Neural crest cell (in vitro differentiated cells): ENCODE measurements around the gene FURIN. TPM values are rescaled to one million over a fixed set of nuclear protein-coding genes. Genes with fewer than 3 reads are reported as not detected.

Experiments
- DNase-seq: peaks from one replicate; pipeline ENCODE4 v3.0.0; 2021; ENCODE audit warnings: low read depth, mixed read lengths, low spot score
- H3K27ac Mint-ChIP-seq: one replicate; pipeline ENCODE4 v1.8.0; 2021; ENCODE audit warnings: mild to moderate bottlenecking, mixed read lengths; ENCODE audit not compliant: unreplicated experiment
- H3K27me3 Mint-ChIP-seq: 2 replicates; pipeline ENCODE4 v1.8.0; 2021; ENCODE audit warnings: low read depth, mild to moderate bottlenecking, mixed read lengths
- H3K36me3 Mint-ChIP-seq: 2 replicates; pipeline ENCODE4 v1.8.0; 2021; ENCODE audit warnings: low read depth, mild to moderate bottlenecking, mixed read lengths
- H3K4me1 Mint-ChIP-seq: 2 replicates; pipeline ENCODE4 v1.8.0; 2021; ENCODE audit warnings: mixed read lengths
- H3K4me3 Mint-ChIP-seq: one replicate; pipeline ENCODE4 v1.8.0; 2021; ENCODE audit warnings: mild to moderate bottlenecking, mixed read lengths
- H3K9me3 Mint-ChIP-seq: 2 replicates; pipeline ENCODE4 v1.8.0; 2021; ENCODE audit warnings: mixed read lengths
- CTCF ChIP-seq: fragments of 200-600 bp; sonication (generic); conservative IDR thresholded peaks from 2 replicates; pipeline ENCODE4 v1.5.0; 2021; ENCODE audit warnings: antibody characterized with exemption, mild to moderate bottlenecking
- total RNA-seq: library from RNA; stranded (reverse); gene quantifications from 2 replicates; pipeline ENCODE4 v1.2.1, GENCODE V29; 2021

The FURIN gene
- total RNA-seq, 1 donor from 2014 or later, result 15.7 TPM

GRCh38 chr15:90885432-90886290 is 17.3 kb downstream of the FURIN start:
- peak overlapping the region; percentile 60 for H3K4me3 Mint-ChIP-seq
- DNase-seq, result peak; percentile 87
- no peaks in the 10 kb centered on the region for H3K27me3 Mint-ChIP-seq
- TF ChIP-seq CTCF, result peak; percentile 98
- H3K9me3 Mint-ChIP-seq, result no peaks in the 10 kb centered on the region
- no peak overlapping the region for H3K27ac Mint-ChIP-seq
- peaks cover 5% of the 10 kb centered on the region for H3K4me1 Mint-ChIP-seq
- H3K36me3 Mint-ChIP-seq, result no peaks in the 10 kb centered on the region

- Mint-ChIP-seq H3K9me3 (no peaks in the 10 kb centered on the region), H3K36me3 (no peaks in the 10 kb centered on the region), H3K27me3 (no peaks in the 10 kb centered on the region), H3K4me1 (peaks cover 5% of the 10 kb centered on the region), H3K4me3 (peak overlapping the region; percentile 60), H3K27ac (no peak overlapping the region)
- TF ChIP-seq CTCF, result peak; percentile 16
- DNase-seq, result no peak
Observed at GRCh38 chr15:90886291-90886614, 17.9 kb downstream of the FURIN start.

- H3K9me3 Mint-ChIP-seq, result no peaks in the 10 kb centered on the region
- H3K27ac Mint-ChIP-seq, result no peak overlapping the region
- no peak for DNase-seq
- H3K27me3 Mint-ChIP-seq, result no peaks in the 10 kb centered on the region
- no peak overlapping the region for H3K4me3 Mint-ChIP-seq
- H3K36me3 Mint-ChIP-seq, result no peaks in the 10 kb centered on the region
- no peak for TF ChIP-seq CTCF
- H3K4me1 Mint-ChIP-seq, result peaks cover 5% of the 10 kb centered on the region
Observed at GRCh38 chr15:90887037-90887481, 18.7 kb downstream of the FURIN start.

GRCh38 chr15:90889313-90889730 is 20.9 kb downstream of the FURIN start:
- Mint-ChIP-seq H3K27me3 (no peaks in the 10 kb centered on the region), H3K4me1 (peaks cover 5% of the 10 kb centered on the region), H3K4me3 (no peak overlapping the region), H3K27ac (no peak overlapping the region), H3K36me3 (no peaks in the 10 kb centered on the region), H3K9me3 (no peaks in the 10 kb centered on the region)
- no peak for TF ChIP-seq CTCF
- no peak for DNase-seq

GRCh38 chr15:90889736-90890456 is 21.5 kb downstream of the FURIN start:
- DNase-seq, result no peak
- Mint-ChIP-seq H3K36me3 (no peaks in the 10 kb centered on the region), H3K27me3 (no peaks in the 10 kb centered on the region), H3K27ac (no peak overlapping the region), H3K9me3 (no peaks in the 10 kb centered on the region), H3K4me1 (peaks cover 5% of the 10 kb centered on the region), H3K4me3 (no peak overlapping the region)
- no peak for TF ChIP-seq CTCF
